ENCODE measurements around the gene MADD. TPM values are rescaled to one million over a fixed set of nuclear protein-coding genes. Genes with fewer than 3 reads are reported as not detected.

The MADD gene
- total and polyA plus RNA-seq, 2 experiments from 2014 or later: 9.9 to 17.4 TPM

- no peak for TF ChIP-seq EZH2phosphoT487 (IDR thresholded peaks at IDR 0.05; ENCODE audit: insufficient read depth, low read depth)
- no peak for TF ChIP-seq EZH2 (IDR thresholded peaks at IDR 0.05; ENCODE audit: insufficient read depth, poor library complexity, severe bottlenecking)
- peaks cover 18% of the 10 kb centered on the region for H3K36me3 ChIP-seq (ENCODE audit: low read depth)
- no peaks in the 10 kb centered on the region for H3K9me2 ChIP-seq (ENCODE audit: insufficient read depth)
- H3K27me3 ChIP-seq (replicated peaks; ENCODE audit: insufficient read depth): no peaks in the 10 kb centered on the region
- H3K9ac ChIP-seq: 0 out of 2 replicates have a peak overlapping the region, but pooled peaks have one; percentile 63
- no peaks in the 10 kb centered on the region for H3K9me3 ChIP-seq (ENCODE audit: low read depth)
- H3K4me2 ChIP-seq (ENCODE audit: unreplicated experiment): peak overlapping the region; percentile 73
- H3K27ac ChIP-seq: peak overlapping the region; percentile 83; the same call in 1 of the 2 replicates
- 91 to 95% methylated on average over 12 of the region's 12 CpGs for WGBS, 2 experiments (ENCODE audit: low coverage in 1 of 2, low lambda C conversion rate in 2 of 2, missing lambda C conversion rate in 2 of 2)
- no peaks in the 10 kb centered on the region; the same call in 1 of the 2 replicates for H3K79me2 ChIP-seq (ENCODE audit: insufficient read depth)
- no peaks in the 10 kb centered on the region for H4K20me1 ChIP-seq (ENCODE audit: insufficient read depth)
- H3K4me3 ChIP-seq: no peak overlapping the region
- in situ Hi-C loops (cut with MboI): no loop called here
- peaks cover 26% of the 10 kb centered on the region for H3K4me1 ChIP-seq (ENCODE audit: insufficient read depth)
- H2AFZ ChIP-seq: no peak overlapping the region
- H3F3A ChIP-seq (ENCODE audit: insufficient read depth): peaks cover 31% of the 10 kb centered on the region
- no peak for DNase-seq
Measured at GRCh38 chr11:47235163-47235562, 34.8 kb upstream of the MADD start.

- Histone ChIP-seq H3K4me3 (no peak overlapping the region), H2AFZ (no peak overlapping the region), H3K27me3 (replicated peaks; ENCODE audit: insufficient read depth) (no peaks in the 10 kb centered on the region), H3K27ac (no peak overlapping the region), H3K4me2 (ENCODE audit: unreplicated experiment) (no peak overlapping the region), H3K4me1 (ENCODE audit: insufficient read depth) (peaks cover 31% of the 10 kb centered on the region), H3F3A (ENCODE audit: insufficient read depth) (peaks cover 43% of the 10 kb centered on the region), H4K20me1 (ENCODE audit: insufficient read depth) (no peaks in the 10 kb centered on the region), H3K9me2 (ENCODE audit: insufficient read depth) (no peaks in the 10 kb centered on the region), H3K79me2 (ENCODE audit: insufficient read depth) (no peaks in the 10 kb centered on the region), H3K36me3 (ENCODE audit: low read depth) (peaks cover 19% of the 10 kb centered on the region), H3K9me3 (ENCODE audit: low read depth) (no peaks in the 10 kb centered on the region), H3K9ac (no peak overlapping the region)
- WGBS, 2 experiments (ENCODE audit: low coverage in 1 of 2, low lambda C conversion rate in 2 of 2, missing lambda C conversion rate in 2 of 2): 93% methylated on average over 5 of the region's 5 CpGs
- DNase-seq: peak; percentile 63
- TF ChIP-seq EZH2phosphoT487 (IDR thresholded peaks at IDR 0.05; ENCODE audit: insufficient read depth, low read depth) (no peak), EZH2 (IDR thresholded peaks at IDR 0.05; ENCODE audit: insufficient read depth, poor library complexity, severe bottlenecking) (no peak)
- in situ Hi-C loops (cut with MboI): no loop called here
Measured at GRCh38 chr11:47236482-47236881, 33.5 kb upstream of the MADD start.

GRCh38 chr11:47239852-47240251, 30.1 kb upstream of the MADD start:
- TF ChIP-seq EZH2 (IDR thresholded peaks at IDR 0.05; ENCODE audit: insufficient read depth, poor library complexity, severe bottlenecking) (no peak), EZH2phosphoT487 (IDR thresholded peaks at IDR 0.05; ENCODE audit: insufficient read depth, low read depth) (no peak)
- Histone ChIP-seq H3F3A (ENCODE audit: insufficient read depth) (peaks cover 44% of the 10 kb centered on the region), H3K4me3 (no peak overlapping the region), H3K79me2 (ENCODE audit: insufficient read depth) (no peaks in the 10 kb centered on the region), H3K9ac (no peak overlapping the region), H4K20me1 (ENCODE audit: insufficient read depth) (no peaks in the 10 kb centered on the region), H3K4me1 (ENCODE audit: insufficient read depth) (peaks cover 27% of the 10 kb centered on the region), H3K9me2 (ENCODE audit: insufficient read depth) (no peaks in the 10 kb centered on the region), H3K9me3 (ENCODE audit: low read depth) (no peaks in the 10 kb centered on the region), H3K27ac (no peak overlapping the region), H3K36me3 (ENCODE audit: low read depth) (peaks cover 22% of the 10 kb centered on the region), H3K4me2 (ENCODE audit: unreplicated experiment) (no peak overlapping the region), H2AFZ (no peak overlapping the region), H3K27me3 (replicated peaks; ENCODE audit: insufficient read depth) (no peaks in the 10 kb centered on the region)
- DNase-seq: no peak
- in situ Hi-C loops (cut with MboI): no loop called here
- WGBS, 2 experiments (ENCODE audit: low coverage in 1 of 2, low lambda C conversion rate in 2 of 2, missing lambda C conversion rate in 2 of 2): 97% methylated on average over 10 of the region's 10 CpGs

- H3K4me2 ChIP-seq (ENCODE audit: unreplicated experiment): no peak overlapping the region
- H3K36me3 ChIP-seq (ENCODE audit: low read depth): peaks cover 22% of the 10 kb centered on the region
- no peak overlapping the region for H2AFZ ChIP-seq
- H3K9ac ChIP-seq: peak overlapping the region; percentile 14; the same call in 1 of the 2 replicates
- no peaks in the 10 kb centered on the region for H3K9me2 ChIP-seq (ENCODE audit: insufficient read depth)
- DNase-seq: peak; percentile 91
- H3K27ac ChIP-seq: peak overlapping the region; percentile 72
- in situ Hi-C loops (cut with MboI): no loop called here
- H3K4me1 ChIP-seq (ENCODE audit: insufficient read depth): peaks cover 18% of the 10 kb centered on the region
- H3K9me3 ChIP-seq (ENCODE audit: low read depth): no peaks in the 10 kb centered on the region
- no peak overlapping the region for H3K4me3 ChIP-seq
- H3F3A ChIP-seq (ENCODE audit: insufficient read depth): peaks cover 37% of the 10 kb centered on the region
- peaks cover under 1% of the 10 kb centered on the region; the same call in 1 of the 2 replicates for H3K79me2 ChIP-seq (ENCODE audit: insufficient read depth)
- H4K20me1 ChIP-seq (ENCODE audit: insufficient read depth): no peaks in the 10 kb centered on the region
- 10 to 13% methylated on average over 3 of the region's 3 CpGs for WGBS, 2 experiments (ENCODE audit: low coverage in 1 of 2, low lambda C conversion rate in 2 of 2, missing lambda C conversion rate in 2 of 2)
- TF ChIP-seq EZH2phosphoT487 (IDR thresholded peaks at IDR 0.05; ENCODE audit: insufficient read depth, low read depth): no peak
- TF ChIP-seq EZH2 (IDR thresholded peaks at IDR 0.05; ENCODE audit: insufficient read depth, poor library complexity, severe bottlenecking): no peak
- H3K27me3 ChIP-seq (replicated peaks; ENCODE audit: insufficient read depth): no peaks in the 10 kb centered on the region
Measured at GRCh38 chr11:47241841-47242301, 28.1 kb upstream of the MADD start.
